ENCODE measurements around the gene RAB3C.

- no peak for TF ChIP-seq CTCF (IDR thresholded peaks at IDR 0.05; ENCODE audit: insufficient read depth, low read depth, low read length)
- TF ChIP-seq EZH2 (IDR thresholded peaks at IDR 0.05; ENCODE audit: insufficient read depth, low read length) = no peak
Observed at GRCh38 chr5:58751222-58751837, 168.5 kb downstream of the RAB3C start.
